Germinal center (tissue), 1 donor: Measurements from ENCODE around the gene UBQLN4.

Experiments used
- DNase-seq: peaks from one replicate; pipeline ENCODE4 v3.0.0; 2012; ENCODE audit warnings: mixed read lengths, low spot score

The UBQLN4 gene

DNA sequence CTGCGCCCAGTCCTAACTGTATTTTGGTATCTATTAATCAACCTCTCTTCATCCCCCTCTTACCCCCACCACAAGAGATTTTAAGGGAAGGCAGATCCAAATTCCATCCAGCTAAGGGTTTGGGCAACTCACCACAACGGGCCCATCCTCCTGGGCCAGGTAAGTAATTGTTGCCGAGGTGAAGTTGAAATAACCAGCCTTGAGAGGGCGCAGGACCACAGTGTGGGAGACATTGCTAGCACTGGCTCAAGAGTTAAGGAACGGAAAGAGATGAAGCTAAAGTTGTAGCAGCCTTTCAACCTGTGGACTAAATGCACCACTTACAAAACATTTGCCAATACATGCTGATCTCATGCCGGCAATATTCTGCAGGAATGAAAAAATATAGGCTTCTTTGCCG is 38.8 kb downstream of the UBQLN4 start:
- DNase-seq, result no peak

GRCh38 chr1:156012051-156012817 is 41.4 kb downstream of the UBQLN4 start:
- peak; percentile 58 for DNase-seq

DNA sequence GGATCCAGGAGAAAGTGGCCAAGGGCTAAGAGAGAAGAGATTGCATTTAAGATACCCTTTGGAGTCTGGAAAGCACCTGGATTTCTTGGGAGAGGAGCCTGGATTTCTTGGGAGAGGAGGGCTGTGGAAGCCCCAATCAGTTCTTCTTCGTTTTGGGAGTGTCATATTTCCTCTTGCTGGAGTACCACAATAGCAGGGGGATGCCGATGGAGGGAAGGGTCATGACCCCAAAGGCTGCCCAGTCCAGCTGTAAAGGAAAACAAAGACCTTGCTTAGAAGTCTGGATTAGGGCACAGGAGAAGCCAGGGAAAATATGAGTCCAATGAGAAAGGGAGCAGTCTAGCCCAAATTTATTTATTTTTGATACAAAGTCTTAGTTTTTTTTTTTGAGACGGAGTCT is 44.2 kb downstream of the UBQLN4 start:
- DNase-seq, result no peak

GRCh38 chr1:156006666-156007376 is 46.8 kb downstream of the UBQLN4 start:
- no peak for DNase-seq

DNA sequence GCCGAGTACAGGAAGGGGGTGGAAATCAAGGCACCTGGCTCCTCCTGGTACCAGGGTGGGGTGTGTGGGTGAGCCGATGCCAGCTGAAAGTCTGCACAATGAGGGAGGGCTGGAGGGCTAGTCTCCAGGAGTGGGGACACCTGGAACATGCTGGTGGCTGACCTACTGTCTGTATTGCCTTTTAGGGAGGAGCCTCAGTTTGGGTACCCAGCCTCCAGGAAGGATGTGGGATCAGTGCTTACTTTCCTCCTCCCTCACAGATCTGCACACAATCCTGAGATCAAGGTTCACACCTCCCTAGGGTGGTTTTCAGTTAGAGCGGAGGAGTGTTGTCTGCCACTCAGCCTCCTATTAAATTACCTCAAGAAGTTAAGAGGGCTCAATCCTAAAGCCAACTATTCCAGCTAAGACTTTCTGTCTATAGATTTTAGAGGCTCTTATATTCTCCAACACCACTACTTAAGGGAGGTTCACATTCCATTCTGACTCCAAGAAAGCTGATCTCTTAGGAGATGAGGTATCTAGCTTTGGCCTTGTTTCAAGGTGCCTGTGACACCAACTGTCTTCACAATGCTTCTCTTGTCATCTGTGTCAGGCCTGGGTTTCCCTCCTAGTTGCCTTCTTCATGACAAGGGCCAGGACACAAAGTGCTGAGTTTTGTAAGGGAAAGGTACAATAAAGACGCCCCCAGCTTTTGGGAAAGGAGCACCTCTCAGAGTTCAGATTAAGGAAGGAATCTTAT is 48.6 kb downstream of the UBQLN4 start:
- DNase-seq, result no peak

DNA sequence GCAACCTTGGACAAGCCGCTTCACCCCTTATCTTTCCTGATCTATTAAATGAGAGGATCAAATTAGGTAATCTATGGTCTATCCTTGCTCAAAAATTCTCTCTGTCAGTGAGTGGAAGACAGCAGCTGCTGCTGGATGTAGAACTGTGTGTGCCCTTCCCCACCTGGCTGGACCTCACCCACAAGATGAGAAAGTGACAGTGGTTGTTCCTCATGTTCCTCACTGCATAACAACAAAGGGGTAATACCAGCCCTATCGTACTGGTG is 49.7 kb downstream of the UBQLN4 start:
- DNase-seq, result no peak

- DNase-seq, result no peak
Measured at GRCh38 chr1:156002188-156002911, 51.2 kb downstream of the UBQLN4 start.

- no peak for DNase-seq
Measured at GRCh38 chr1:156001662-156002171, 51.9 kb downstream of the UBQLN4 start.

DNA sequence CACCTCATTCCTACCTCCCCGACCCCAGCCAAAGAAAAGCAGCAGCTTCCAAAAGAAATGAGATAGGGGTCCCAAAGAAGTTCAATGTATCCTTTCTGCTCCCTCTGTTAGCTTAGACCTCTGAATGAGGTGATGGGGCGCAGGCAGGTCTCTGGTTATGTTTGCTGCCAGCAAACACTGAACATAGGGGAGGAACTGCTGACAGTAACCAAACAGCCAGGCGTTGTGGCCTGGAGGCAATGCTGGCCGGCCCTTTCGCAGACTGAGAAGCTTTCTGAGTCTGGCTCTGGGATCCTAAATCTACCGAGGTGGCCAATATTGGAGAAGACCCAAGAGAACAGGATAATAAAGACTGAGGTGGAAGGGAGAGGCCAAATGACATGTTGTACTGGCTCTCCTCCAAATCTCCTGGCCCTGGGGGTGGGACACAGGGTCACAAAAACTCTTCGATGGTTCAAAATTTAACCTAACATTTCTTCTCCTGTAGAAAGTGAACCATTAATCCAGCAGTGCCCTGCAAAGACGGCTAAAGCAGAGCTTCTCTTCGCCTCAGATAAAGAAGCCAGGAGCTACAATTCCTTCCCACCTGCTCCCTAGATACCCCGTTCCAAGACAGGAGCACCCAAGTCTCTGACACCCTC is 52.5 kb downstream of the UBQLN4 start:
- DNase-seq, result no peak

- no peak for DNase-seq
Measured at GRCh38 chr1:155999964-156000363, 53.6 kb downstream of the UBQLN4 start.

DNA sequence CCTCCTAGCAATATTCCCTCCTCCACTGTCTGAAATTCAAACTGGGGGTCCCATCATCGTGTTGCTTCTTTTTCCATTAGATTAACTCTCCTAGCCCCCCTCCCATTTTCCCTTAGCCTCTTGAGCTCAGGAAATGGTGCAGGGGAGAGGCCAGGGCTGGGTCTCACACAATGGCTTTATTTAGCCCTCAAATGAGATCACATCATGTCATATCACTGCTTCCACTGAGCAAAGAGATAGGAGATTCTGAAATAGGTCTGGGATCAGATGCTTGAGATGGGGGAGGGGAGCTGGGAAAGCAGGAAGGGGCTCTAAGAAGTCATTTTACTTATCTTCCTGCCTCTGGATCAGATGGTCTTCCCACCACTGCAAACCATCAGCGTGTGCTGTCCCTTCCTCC is 57.4 kb downstream of the UBQLN4 start:
- DNase-seq, result no peak

GRCh38 chr1:155993595-155993994 is 60.0 kb downstream of the UBQLN4 start:
- no peak for DNase-seq

DNA sequence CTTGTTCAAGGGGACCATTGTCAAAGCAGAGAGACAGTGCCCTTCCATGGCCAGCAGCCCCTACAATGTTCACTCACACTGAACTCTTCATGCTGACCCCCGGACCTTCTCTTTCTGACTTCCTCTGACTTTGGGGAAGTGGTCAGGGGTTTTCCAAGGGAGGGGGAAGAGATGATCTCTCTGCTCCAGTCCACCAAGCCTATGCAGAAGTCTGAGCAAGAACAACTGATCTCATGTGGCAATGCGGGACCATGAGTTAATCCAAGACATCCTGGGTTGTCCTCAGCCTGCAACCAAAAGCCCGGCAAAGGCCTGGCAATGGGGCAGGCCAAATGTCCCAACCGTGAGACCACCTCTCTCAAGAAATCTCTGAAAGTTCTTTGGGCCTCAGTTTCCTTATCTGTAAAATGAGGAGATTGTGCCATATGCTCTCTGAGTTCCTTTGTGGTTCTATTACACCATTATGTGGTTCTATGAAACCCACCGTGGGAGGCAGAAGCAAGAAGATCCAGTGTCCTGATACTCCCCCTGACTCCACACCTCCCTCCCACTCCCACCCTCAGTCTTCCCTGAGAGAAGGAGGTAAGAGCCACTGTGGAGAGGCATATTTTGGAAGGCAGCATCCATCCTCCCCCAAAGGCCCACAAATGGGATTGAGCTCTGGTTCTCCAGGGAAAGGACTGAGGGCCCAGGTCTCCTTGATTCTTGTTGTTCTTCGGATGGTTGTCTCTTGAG is 63.4 kb downstream of the UBQLN4 start:
- no peak for DNase-seq

DNA sequence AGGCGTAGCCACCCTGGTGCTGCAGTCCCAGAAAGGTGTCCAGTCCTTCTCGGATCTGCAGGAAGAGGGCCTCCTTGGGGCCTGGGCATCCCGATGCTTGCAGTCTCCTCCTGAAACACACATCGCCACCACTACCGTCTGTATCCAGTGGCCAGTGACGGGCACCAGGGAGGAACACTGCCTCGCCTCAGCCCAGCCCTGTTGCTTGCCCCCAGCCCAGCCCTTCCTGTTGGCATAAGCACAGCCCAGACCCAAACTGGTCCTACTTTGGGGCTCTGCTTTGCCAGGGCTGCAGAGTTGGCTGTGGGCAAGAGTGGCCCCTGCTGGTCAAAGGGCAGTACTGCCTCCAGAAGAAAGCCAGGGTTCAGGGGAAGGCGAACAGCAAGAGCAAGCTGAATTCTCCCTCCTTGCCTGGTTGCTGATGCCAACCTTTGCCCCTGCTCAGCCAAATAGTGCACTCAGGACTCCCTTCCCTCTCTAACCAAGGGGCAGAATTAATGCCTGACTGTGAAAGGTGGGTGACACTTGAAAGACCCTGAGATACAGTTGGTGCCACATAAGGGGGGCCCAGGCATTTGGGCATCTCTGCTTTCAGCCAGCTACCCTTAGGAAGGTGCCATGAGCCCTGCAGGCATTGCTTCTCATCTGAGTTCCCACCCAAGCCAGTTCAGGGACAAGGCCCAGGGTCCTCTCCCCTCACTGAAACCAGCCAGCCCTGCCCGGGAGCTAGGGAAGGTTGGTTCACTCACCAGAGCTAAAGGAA is 64.2 kb downstream of the UBQLN4 start:
- DNase-seq, result peak; percentile 77
